Psoas muscle (tissue), 8 donors: Measurements from ENCODE around the gene EFHB. TPM values are rescaled to one million over a fixed set of nuclear protein-coding genes. Genes with fewer than 3 reads are reported as not detected.

Experiments used
- ATAC-seq, 4 donors: fragments of 200-7000 bp; cut with Tn5 transposase; one replicate each; pipeline ENCODE4 v1.9.1; 2020; ENCODE audit warnings: moderate library complexity in 3 of 4, mild to moderate bottlenecking in 2 of 4
- DNase-seq, 2 donors: peaks; one replicate each; pipeline ENCODE4 v3.0.0-alpha.2; 2020
- H3K27ac ChIP-seq: fragments of 200-600 bp; one replicate; pipeline ENCODE4 v1.8.0; 2022
- H3K27me3 ChIP-seq, 3 donors: fragments of 200-600 bp in 1 of 3; one replicate each; pipeline versions ENCODE4 v1.6.1 to v1.8.0; 2013 to 2022; ENCODE audit warnings: low read length in 2 of 3, mild to moderate bottlenecking in 2 of 3, moderate library complexity in 1 of 3; ENCODE audit not compliant: insufficient read depth in 3 of 3
- H3K36me3 ChIP-seq, 2 donors: fragments of 200-600 bp in 1 of 2; one replicate each; pipeline versions ENCODE4 v1.6.1 to v1.8.0; 2013 to 2022; ENCODE audit warnings: low read depth in 1 of 2, mild to moderate bottlenecking in 1 of 2, moderate library complexity in 1 of 2; ENCODE audit not compliant: insufficient read depth in 1 of 2
- H3K4me1 ChIP-seq: fragments of 200-600 bp; one replicate; pipeline ENCODE4 v1.8.0; 2022
- H3K4me3 ChIP-seq: fragments of 200-600 bp; one replicate; pipeline ENCODE4 v1.8.0; 2022; ENCODE audit warnings: mild to moderate bottlenecking
- H3K9me3 ChIP-seq: fragments of 200-600 bp; one replicate; pipeline ENCODE4 v1.8.0; 2022
- CTCF ChIP-seq: fragments of 200-600 bp; IDR thresholded peaks from one replicate; pipeline ENCODE4 v1.8.0; 2022; ENCODE audit warnings: antibody characterized with exemption
- WGBS, 3 donors: extraction: QIAGEN DNeasy Blood & Tissue Kit; methylation state at CpG; one replicate each; pipeline versions ENCODE4 v1.1.6 to v1.1.7; 2013; 5-methylcytosine and 5-hydroxymethylcytosine counted together
- intact Hi-C, 2 donors: fragments of 100-400 bp; cut with DNase I; formaldehyde crosslinking; loops; one replicate each; pipeline versions ENCODE4 v1.11.0 to v1.14.2; 2022
- polyA plus RNA-seq, 3 donors: library from polyadenylated mRNA; stranded (reverse); fragments of 200-250 nt; gene quantifications; one replicate each; pipeline ENCODE4 v1.2.3, GENCODE V29; 2013
- total RNA-seq, 4 donors: library from RNA; stranded (reverse); fragmentation: NEBNext Ultra II Directional in 2 of 4; extraction: Animal tissue kit (Norgen Biotek cat#: 25700) in 2 of 4; gene quantifications; one replicate each; pipeline versions ENCODE4 v1.2.1 to v1.2.4, GENCODE V29; 2021 to 2023
- donor health status: healthy with polysubstance abuse.
- donor health status: DM: no; HTN: no; CAD: no; lungs with moderate emphysema.
- donor health status: Bipolar disorder and iron deficiency.
- donor health status: healthy.
- donor health status: DM: yes; HTN: yes; CAD: no.
- donor health status: DM: no; HTN: no; CAD: no.
- donor health status: DM: no; HTN: no; CAD: no.
- donor health status: DM: yes; HTN: yes; CAD: no.

The EFHB gene
- total and polyA plus RNA-seq, 7 donors, result 0.07 to 0.43 (median 0.28) TPM; not detected in 3

- Histone ChIP-seq H3K36me3 (peaks cover 0 to 5% of the 10 kb centered on the region in 2 donors), H3K27ac (peak overlapping the region; percentile 100), H3K27me3 (no peaks in the 10 kb centered on the region), H3K9me3 (no peaks in the 10 kb centered on the region), H3K4me3 (peak overlapping the region; percentile 89), H3K4me1 (peaks cover 30% of the 10 kb centered on the region)
- DNase-seq (no peak), ATAC-seq (peak; percentile 1 to 26 (median 8))
- intact Hi-C loops, result loop anchor here (2.0 to 5.0 kb wide), 3 partner anchors 91 to 241 kb away; partner anchors contain the start of genes SGO1 (in 2 of the 2) and KAT2B (in 1 of the 2)
- TF ChIP-seq CTCF, result no peak
- 25 to 39% (median 38%) methylated on average over 26 of the region's 26 CpGs for WGBS, 3 donors
These were observed 12.2 kb upstream of the EFHB start for GRCh38 chr3:19945969-19946831.

- no peak overlapping the region for H3K27ac ChIP-seq
- no peaks in the 10 kb centered on the region for H3K27me3 ChIP-seq
- peak overlapping the region; percentile 89 for H3K4me3 ChIP-seq
- no peaks in the 10 kb centered on the region for H3K9me3 ChIP-seq
- ATAC-seq (no peak), DNase-seq (no peak)
- H3K4me1 ChIP-seq, result peaks cover 23% of the 10 kb centered on the region
- intact Hi-C loops, result loop anchor here (5.0 kb wide), 2 partner anchors 92 to 242 kb away; partner anchors contain the start of gene SGO1 (in 2 of the 2)
- no peaks in the 10 kb centered on the region for H3K36me3 ChIP-seq
- 81 to 93% (median 90%) methylated on average over 9 of the region's 9 CpGs for WGBS, 3 donors
- no peak for TF ChIP-seq CTCF
These were observed 11.5 kb upstream of the EFHB start for GRCh38 chr3:19945534-19945933.

GRCh38 chr3:19940643-19941042 lies 6.6 kb upstream of the EFHB start:
- ATAC-seq (no peak), DNase-seq (no peak)
- Histone ChIP-seq H3K36me3 (no peaks in the 10 kb centered on the region), H3K4me3 (no peak overlapping the region), H3K9me3 (no peaks in the 10 kb centered on the region), H3K27me3 (no peaks in the 10 kb centered on the region), H3K4me1 (no peaks in the 10 kb centered on the region), H3K27ac (no peak overlapping the region)
- WGBS, 3 donors, result 86 to 94% (median 87%) methylated on average over 1 of the region's 1 CpG
- TF ChIP-seq CTCF, result no peak
- intact Hi-C loops, result loop anchor here in 1 of 2 donors (5.0 kb wide), 1 partner anchor 207 kb away; no protein-coding TSS in a partner anchor

GRCh38 chr3:19938295-19938627 lies 4.2 kb upstream of the EFHB start:
- Histone ChIP-seq H3K9me3 (no peaks in the 10 kb centered on the region), H3K4me1 (no peaks in the 10 kb centered on the region), H3K27ac (no peak overlapping the region), H3K4me3 (no peak overlapping the region), H3K27me3 (no peaks in the 10 kb centered on the region), H3K36me3 (no peaks in the 10 kb centered on the region)
- DNase-seq, result no peak
- 71 to 93% (median 92%) methylated on average over 1 of the region's 1 CpG for WGBS, 3 donors
- no peak for ATAC-seq
- no peak for TF ChIP-seq CTCF
- intact Hi-C loops, result no loop called here
